PC-3 (cell line): Measurements from ENCODE around the gene AWAT2.

ENCODE experiments used
- CTCF ChIP-seq: fragments of 300-600 bp; sonication (generic); conservative IDR thresholded peaks from 2 replicates; pipeline ENCODE4 v1.5.1; 2017; ENCODE audit warnings: antibody characterized with exemption, low read depth, mild to moderate bottlenecking, low read length
- EZH2 ChIP-seq: fragments of 300-600 bp; sonication (generic); IDR thresholded peaks from one replicate; pipeline ENCODE4 v1.6.1; 2017; ENCODE audit warnings: antibody characterized with exemption, mild to moderate bottlenecking, low read length; ENCODE audit not compliant: unreplicated experiment
- EZH2phosphoT487 ChIP-seq: fragments of 300-600 bp; sonication (generic); IDR thresholded peaks from 2 replicates; pipeline ENCODE4 v1.6.1; 2018; ENCODE audit warnings: mild to moderate bottlenecking, antibody characterized with exemption, low read length, borderline replicate concordance

GRCh38 chrX:69991685-69992084 is 58.1 kb downstream of the AWAT2 start:
- TF ChIP-seq CTCF, result no peak
- no peak for TF ChIP-seq EZH2
- no peak for TF ChIP-seq EZH2phosphoT487
